ENCODE results near the gene CCDC69. TPM values are rescaled to one million over a fixed set of nuclear protein-coding genes. Genes with fewer than 3 reads are reported as not detected.
"Not testable (repeated sequence)": the region's sequence is repeated elsewhere in the genome, so short reads cannot be mapped to it uniquely, and the experiment has no call there.

Gene CCDC69
- total RNA-seq, 1 donor from 2014 or later = 0.07 TPM

- H3K4me3 Mint-ChIP-seq = no peak overlapping the region
- H3K36me3 ChIP-seq = no peaks in the 10 kb centered on the region
- TF ChIP-seq EZH2 (IDR thresholded peaks at IDR 0.05) (no peak), CTCF (IDR thresholded peaks at IDR 0.05) (no peak), EZH2phosphoT487 (IDR thresholded peaks at IDR 0.05) (no peak)
- no peak overlapping the region for H3K4me3 ChIP-seq
- H3K4me1 ChIP-seq = no peaks in the 10 kb centered on the region
- no peak overlapping the region for H3K27ac ChIP-seq
- peaks cover 6% of the 10 kb centered on the region for H3K9me3 Mint-ChIP-seq
- H3K27ac Mint-ChIP-seq = no peak overlapping the region
- no peaks in the 10 kb centered on the region for H3K9me3 ChIP-seq (ENCODE audit: low read depth)
- DNase-seq (ENCODE audit: low spot score) = no peak
- H3K4me1 Mint-ChIP-seq = peaks cover 2% of the 10 kb centered on the region
- no peak overlapping the region for H3K4me2 ChIP-seq
- peaks cover 7% of the 10 kb centered on the region for H3K27me3 Mint-ChIP-seq (ENCODE audit: insufficient read depth, low read depth)
- H3K9ac ChIP-seq = no peak overlapping the region
- no peaks in the 10 kb centered on the region for H3K36me3 Mint-ChIP-seq
- H3K79me2 ChIP-seq (ENCODE audit: low read depth) = no peaks in the 10 kb centered on the region
- no peak overlapping the region for H2AFZ ChIP-seq (replicated peaks)
- H3F3A ChIP-seq (ENCODE audit: low read depth) = no peaks in the 10 kb centered on the region
- H4K20me1 ChIP-seq (ENCODE audit: low read depth) = no peaks in the 10 kb centered on the region
- no peaks in the 10 kb centered on the region for H3K27me3 ChIP-seq
Measured at GRCh38 chr5:151236888-151237287, 13.0 kb upstream of the CCDC69 start.

GRCh38 chr5:151235239-151235571, 11.3 kb upstream of the CCDC69 start:
- not testable (repeated sequence) for H3K36me3 ChIP-seq; H3K4me1 ChIP-seq; H3K27ac ChIP-seq; H3K4me3 Mint-ChIP-seq; H3K4me1 Mint-ChIP-seq; H3K9me3 Mint-ChIP-seq; H3K4me3 ChIP-seq; H3F3A ChIP-seq (ENCODE audit: low read depth); H2AFZ ChIP-seq (replicated peaks); H4K20me1 ChIP-seq (ENCODE audit: low read depth); H3K4me2 ChIP-seq; H3K27me3 Mint-ChIP-seq (ENCODE audit: insufficient read depth, low read depth); H3K9ac ChIP-seq; H3K36me3 Mint-ChIP-seq; H3K79me2 ChIP-seq (ENCODE audit: low read depth); H3K27ac Mint-ChIP-seq; H3K9me3 ChIP-seq (ENCODE audit: low read depth); H3K27me3 ChIP-seq; DNase-seq (ENCODE audit: low spot score)

GRCh38 chr5:151234476-151235238, 10.8 kb upstream of the CCDC69 start:
- DNase-seq (ENCODE audit: low spot score) = no peak
- Mint-ChIP-seq H3K27ac (no peak overlapping the region), H3K4me1 (no peaks in the 10 kb centered on the region), H3K27me3 (ENCODE audit: insufficient read depth, low read depth) (peaks cover 6% of the 10 kb centered on the region), H3K9me3 (no peaks in the 10 kb centered on the region), H3K36me3 (no peaks in the 10 kb centered on the region), H3K4me3 (no peak overlapping the region)
- peaks cover 3% of the 10 kb centered on the region for H3K4me1 ChIP-seq
- no peak overlapping the region for H3K4me3 ChIP-seq
- H3K4me2 ChIP-seq = no peak overlapping the region
- no peak overlapping the region for H2AFZ ChIP-seq (replicated peaks)
- no peak overlapping the region for H3K27ac ChIP-seq
- no peaks in the 10 kb centered on the region for H4K20me1 ChIP-seq (ENCODE audit: low read depth)
- H3K36me3 ChIP-seq = no peaks in the 10 kb centered on the region
- H3K79me2 ChIP-seq (ENCODE audit: low read depth) = no peaks in the 10 kb centered on the region
- no peaks in the 10 kb centered on the region for H3K27me3 ChIP-seq
- no peaks in the 10 kb centered on the region for H3F3A ChIP-seq (ENCODE audit: low read depth)
- no peak overlapping the region for H3K9ac ChIP-seq
- H3K9me3 ChIP-seq (ENCODE audit: low read depth) = no peaks in the 10 kb centered on the region
- TF ChIP-seq CTCF (IDR thresholded peaks at IDR 0.05) (no peak), EZH2phosphoT487 (IDR thresholded peaks at IDR 0.05) (no peak), EZH2 (IDR thresholded peaks at IDR 0.05) (no peak)

- TF ChIP-seq EZH2phosphoT487 (IDR thresholded peaks at IDR 0.05) (no peak), EZH2 (IDR thresholded peaks at IDR 0.05) (no peak), CTCF (IDR thresholded peaks at IDR 0.05) (no peak)
- H3K36me3 Mint-ChIP-seq = no peaks in the 10 kb centered on the region
- H3K36me3 ChIP-seq = no peaks in the 10 kb centered on the region
- H3K4me2 ChIP-seq = no peak overlapping the region
- no peak overlapping the region for H3K27ac Mint-ChIP-seq
- H3K4me3 ChIP-seq = no peak overlapping the region
- H3K9me3 Mint-ChIP-seq = no peaks in the 10 kb centered on the region
- no peaks in the 10 kb centered on the region for H3K9me3 ChIP-seq (ENCODE audit: low read depth)
- no peak overlapping the region for H3K9ac ChIP-seq
- no peaks in the 10 kb centered on the region for H3K79me2 ChIP-seq (ENCODE audit: low read depth)
- H3K27me3 ChIP-seq = no peaks in the 10 kb centered on the region
- H2AFZ ChIP-seq (replicated peaks) = no peak overlapping the region
- no peak overlapping the region for H3K4me3 Mint-ChIP-seq
- no peaks in the 10 kb centered on the region for H3K4me1 Mint-ChIP-seq
- H3K27me3 Mint-ChIP-seq (ENCODE audit: insufficient read depth, low read depth) = peaks cover 9% of the 10 kb centered on the region
- H3K27ac ChIP-seq = no peak overlapping the region
- no peak for DNase-seq (ENCODE audit: low spot score)
- no peaks in the 10 kb centered on the region for H3F3A ChIP-seq (ENCODE audit: low read depth)
- H3K4me1 ChIP-seq = peaks cover 3% of the 10 kb centered on the region
- no peaks in the 10 kb centered on the region for H4K20me1 ChIP-seq (ENCODE audit: low read depth)
Measured at GRCh38 chr5:151233616-151234085, 9.8 kb upstream of the CCDC69 start.

Measured in neural progenitor cell (in vitro differentiated cells).